DND-41 (cell line): ENCODE results near the gene SLC25A21.

Experiments
- CTCF ChIP-seq: IDR thresholded peaks from 2 replicates; pipeline ENCODE4 v1.5.1; 2012; ENCODE audit warnings: borderline replicate concordance, low read length, moderate library complexity, mild to moderate bottlenecking; ENCODE audit not compliant: poor library complexity, severe bottlenecking; ENCODE audit errors: extremely low read depth
- EZH2 ChIP-seq: IDR thresholded peaks from 3 replicates; pipeline ENCODE4 v1.6.1; 2012; ENCODE audit warnings: borderline replicate concordance, low read depth, mild to moderate bottlenecking, moderate library complexity, low read length, inconsistent platforms; ENCODE audit not compliant: severe bottlenecking

DNA sequence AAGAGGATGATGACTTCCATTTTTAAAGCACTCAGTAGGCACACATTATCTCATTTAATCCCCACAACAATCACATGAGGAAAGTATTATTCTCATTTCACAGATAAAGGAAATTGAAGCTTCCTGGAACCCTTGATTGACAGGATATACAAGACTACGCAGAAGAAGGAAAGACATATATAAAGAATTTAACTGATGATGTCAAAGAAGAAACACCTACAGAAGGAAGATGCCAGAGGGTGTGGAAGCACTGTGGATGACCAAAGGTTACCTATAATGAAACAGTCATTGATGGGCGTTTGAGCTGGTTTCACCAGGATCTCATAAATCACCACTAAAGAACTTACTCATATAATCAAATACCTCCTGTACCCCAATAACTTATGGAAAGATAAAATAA lies 197.4 kb downstream of the SLC25A21 start:
- no peak for TF ChIP-seq EZH2
- no peak for TF ChIP-seq CTCF
